BLaER1 treated with 17β-estradiol and CSF1 and Interleukin-3, amounts not matched to agents 10 nM and 100 nM (cell line): ENCODE results near the gene USP40.
A peak's percentile ranks its signal among the peaks of the same experiment; 100 is the strongest.
"Not testable (repeated sequence)": the region's sequence is repeated elsewhere in the genome, so short reads cannot be mapped to it uniquely, and the experiment has no call there.

Experiments
- H3K27ac ChIP-seq, 11 experiments: shearing (Covaris generic); formaldehyde crosslinking; 2 replicates each; pipeline ENCODE4 v1.8.1; 2022
- H3K27me3 ChIP-seq, 11 experiments: shearing (Covaris generic); formaldehyde crosslinking; 2 replicates each; pipeline ENCODE4 v1.8.1; 2022
- H3K36me3 ChIP-seq, 11 experiments: shearing (Covaris generic); formaldehyde crosslinking; 2 replicates each; pipeline ENCODE4 v1.8.1; 2022
- H3K4me1 ChIP-seq, 10 experiments: shearing (Covaris generic); formaldehyde crosslinking; 2 replicates each; pipeline ENCODE4 v1.8.1; 2022
- H3K4me2 ChIP-seq, 11 experiments: shearing (Covaris generic); formaldehyde crosslinking; 2 replicates each; pipeline ENCODE4 v1.8.1; 2022
- H3K4me3 ChIP-seq, 10 experiments: shearing (Covaris generic); formaldehyde crosslinking; 2 replicates each; pipeline ENCODE4 v1.8.1; 2022
- H3K9ac ChIP-seq, 11 experiments: shearing (Covaris generic); formaldehyde crosslinking; 2 replicates each; pipeline ENCODE4 v1.8.1; 2022
- H3K9me3 ChIP-seq, 11 experiments: shearing (Covaris generic); formaldehyde crosslinking; replicated peaks in 1 of 11; 2 replicates each; pipeline ENCODE4 v1.8.1; 2022
- H4K20me1 ChIP-seq, 11 experiments: shearing (Covaris generic); formaldehyde crosslinking; 2 replicates each; pipeline ENCODE4 v1.8.1; 2022
- Cebpa-rat ChIP-seq, 11 experiments: shearing (Covaris generic); IDR thresholded peaks; 2 replicates each; pipeline ENCODE4 v1.8.1; 2022

Gene USP40

DNA sequence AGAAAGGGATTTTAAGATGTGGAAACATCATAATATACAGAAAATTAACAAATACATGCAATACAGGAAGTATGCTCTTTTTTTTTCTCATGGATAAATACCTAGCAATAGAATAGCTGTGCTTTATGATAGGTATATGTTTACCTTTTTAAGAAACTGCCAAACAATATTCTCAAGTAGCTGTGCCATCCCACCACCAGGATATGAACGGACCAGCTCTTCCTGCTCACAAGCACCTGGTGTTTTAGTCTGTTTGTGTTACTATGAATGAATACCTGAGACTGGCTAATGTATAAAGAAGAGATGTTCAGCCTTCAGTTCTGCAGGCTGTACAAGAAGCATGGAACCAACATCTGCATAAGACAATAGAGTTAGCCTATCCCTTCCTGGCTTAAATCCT is 30.9 kb upstream of the USP40 start:
- no peaks in the 10 kb centered on the region for H3K27me3 ChIP-seq
- H3K4me2 ChIP-seq, result no peak overlapping the region
- H4K20me1 ChIP-seq, result no peaks in the 10 kb centered on the region
- H3K27ac ChIP-seq, result no peak overlapping the region
- no peak overlapping the region for H3K9ac ChIP-seq
- peaks cover 0 to 10% (median 4%) of the 10 kb centered on the region in 11 experiments; a peak in 14 of 22 replicates for H3K9me3 ChIP-seq
- peaks cover 7 to 17% (median 11%) of the 10 kb centered on the region in 10 experiments; a peak in 18 of 20 replicates for H3K4me1 ChIP-seq
- no peak overlapping the region for H3K4me3 ChIP-seq
- no peaks in the 10 kb centered on the region for H3K36me3 ChIP-seq
- no peak for TF ChIP-seq Cebpa-rat (IDR thresholded peaks at IDR 0.05)

DNA sequence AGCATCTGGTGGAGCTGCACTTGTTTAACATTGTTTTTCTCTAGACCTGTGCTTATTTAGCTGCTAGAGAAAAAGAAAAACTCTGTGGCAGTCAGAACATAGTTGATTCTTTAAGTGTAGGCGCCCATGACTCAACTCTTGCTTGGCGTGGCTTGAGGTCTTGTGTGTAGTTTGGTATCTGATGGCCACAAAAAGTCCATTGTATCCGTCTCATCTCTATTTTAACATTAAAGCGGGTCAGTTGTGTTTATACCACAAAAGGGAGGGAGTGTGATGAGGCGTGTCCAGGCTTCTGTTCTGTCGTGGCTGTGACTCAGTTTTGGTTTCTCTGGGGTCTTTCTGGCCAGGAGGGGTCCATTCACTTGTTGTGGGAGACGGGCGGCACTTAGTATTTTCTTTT is 26.6 kb upstream of the USP40 start:
- H3K27ac ChIP-seq, result no peak overlapping the region
- no peaks in the 10 kb centered on the region for H3K36me3 ChIP-seq
- H3K4me2 ChIP-seq, result peak overlapping the region in 9 of 11 experiments; percentile 14 to 55 (median 46); a peak in 15 of 22 replicates
- no peak overlapping the region for H3K9ac ChIP-seq
- H3K4me3 ChIP-seq, result no peak overlapping the region
- H4K20me1 ChIP-seq, result no peaks in the 10 kb centered on the region
- peaks cover 0 to 6% (median 0%) of the 10 kb centered on the region in 11 experiments; a peak in 2 of 22 replicates for H3K9me3 ChIP-seq
- no peak for TF ChIP-seq Cebpa-rat (IDR thresholded peaks at IDR 0.05)
- H3K27me3 ChIP-seq, result no peaks in the 10 kb centered on the region
- peaks cover 0 to 14% (median 11%) of the 10 kb centered on the region in 10 experiments; a peak in 14 of 20 replicates for H3K4me1 ChIP-seq

DNA sequence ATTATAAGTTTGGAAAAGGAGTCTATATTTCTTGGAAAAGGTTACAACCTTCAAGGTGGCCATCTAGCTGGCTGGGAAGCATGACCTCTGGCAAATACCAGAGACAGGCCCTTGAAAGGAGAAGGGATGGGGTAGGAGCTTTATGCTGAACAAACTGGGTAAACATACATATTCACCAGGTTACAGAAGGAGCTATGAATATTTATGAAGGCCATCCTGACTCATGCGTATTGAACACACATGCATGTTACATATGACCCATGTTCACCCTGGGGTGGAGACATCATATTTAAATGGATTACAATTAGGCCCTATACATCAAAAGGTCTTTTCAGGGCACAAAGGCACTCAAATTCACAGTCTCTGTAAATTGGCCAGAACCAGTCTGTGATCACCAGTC is 26.1 kb upstream of the USP40 start:
- not testable (repeated sequence) for H4K20me1 ChIP-seq, H3K4me3 ChIP-seq, H3K9me3 ChIP-seq, H3K27ac ChIP-seq, H3K27me3 ChIP-seq, H3K36me3 ChIP-seq, H3K9ac ChIP-seq
- Histone ChIP-seq H3K4me2 (peak overlapping the region in 8 of 11 experiments; percentile 35 to 55 (median 48); a peak in 12 of 22 replicates), H3K4me1 (peaks cover 0 to 14% (median 11%) of the 10 kb centered on the region in 10 experiments; a peak in 14 of 20 replicates)

DNA sequence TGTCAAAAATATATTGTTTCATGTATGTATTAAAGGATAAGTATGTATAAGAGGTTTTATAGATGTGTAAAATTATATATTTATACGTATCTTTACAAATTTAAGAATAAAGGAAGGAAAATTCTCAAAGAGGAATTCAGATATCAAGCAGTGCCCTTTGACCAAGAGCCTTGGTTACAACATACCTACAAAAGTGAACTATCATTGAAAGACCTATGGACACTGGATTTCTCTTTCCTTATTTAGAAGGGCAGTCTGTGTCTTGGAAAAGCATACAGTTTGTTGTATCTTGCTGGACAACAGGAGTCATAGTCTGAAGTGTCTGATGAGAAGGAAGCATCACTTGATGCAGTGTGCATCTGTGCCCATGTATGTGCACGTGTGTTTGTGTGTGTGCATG is 21.8 kb upstream of the USP40 start:
- no peaks in the 10 kb centered on the region for H4K20me1 ChIP-seq
- no peak overlapping the region for H3K27ac ChIP-seq
- TF ChIP-seq Cebpa-rat (IDR thresholded peaks at IDR 0.05), result no peak
- H3K36me3 ChIP-seq, result no peaks in the 10 kb centered on the region
- H3K27me3 ChIP-seq, result no peaks in the 10 kb centered on the region
- no peak overlapping the region for H3K4me3 ChIP-seq
- no peak overlapping the region for H3K9ac ChIP-seq
- no peaks in the 10 kb centered on the region; a peak in 1 of 22 replicates for H3K9me3 ChIP-seq
- no peak overlapping the region for H3K4me2 ChIP-seq
- peaks cover 0 to 8% (median 7%) of the 10 kb centered on the region in 10 experiments; a peak in 14 of 20 replicates for H3K4me1 ChIP-seq

DNA sequence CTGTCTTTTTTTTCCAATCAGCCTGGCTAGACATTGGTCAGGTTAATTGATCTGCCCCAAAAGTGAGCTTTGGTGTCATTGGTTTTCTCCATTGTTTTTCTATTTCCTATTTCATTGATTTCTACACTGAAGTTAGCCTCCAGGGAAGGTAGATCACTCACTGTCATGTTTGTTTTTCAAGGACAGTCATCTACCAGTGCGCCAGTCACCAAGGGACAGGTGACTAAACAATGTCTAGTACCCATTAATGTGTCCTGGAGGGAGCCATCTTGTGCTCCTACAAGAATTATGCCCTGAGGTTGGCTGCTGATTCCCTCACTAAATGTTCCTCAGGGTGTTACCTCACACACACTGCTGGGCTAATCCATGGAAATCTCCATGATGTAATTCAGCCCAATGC is 17.6 kb upstream of the USP40 start:
- no peak overlapping the region for H3K4me3 ChIP-seq

DNA sequence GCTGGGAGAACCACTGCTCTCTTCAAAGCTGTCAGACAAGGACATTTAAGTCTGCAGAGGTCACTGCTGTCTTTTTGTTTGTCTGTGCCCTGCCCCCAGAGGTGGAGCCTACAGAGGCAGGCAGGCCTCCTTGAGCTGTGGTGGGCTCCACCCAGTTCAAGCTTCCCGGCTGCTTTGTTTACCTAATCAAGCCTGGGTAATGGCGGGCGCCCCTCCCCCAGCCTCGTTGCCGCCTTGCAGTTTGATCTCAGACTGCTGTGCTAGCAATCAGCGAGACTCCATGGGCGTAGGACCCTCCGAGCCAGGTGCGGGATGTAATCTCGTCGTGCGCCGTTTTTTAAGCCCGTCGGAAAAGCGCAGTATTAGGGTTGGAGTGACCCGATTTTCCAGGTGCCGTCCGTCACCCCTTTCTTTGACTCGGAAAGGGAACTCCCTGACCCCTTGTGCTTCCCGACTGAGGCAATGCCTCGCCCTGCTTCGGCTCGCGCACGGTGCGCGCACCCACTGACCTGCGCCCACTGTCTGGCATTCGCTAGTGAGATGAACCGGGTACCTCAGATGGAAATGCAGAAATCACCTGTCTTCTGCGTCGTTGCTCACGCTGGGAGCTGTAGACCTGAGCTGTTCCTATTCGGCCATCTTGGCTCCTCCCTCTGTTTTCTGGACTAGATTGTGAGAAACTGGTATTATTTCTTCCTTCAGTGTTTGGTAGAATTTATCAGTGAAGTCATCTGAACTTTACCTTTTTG is 16.8 kb upstream of the USP40 start:
- H3K4me2 ChIP-seq, H3K9ac ChIP-seq, H3K36me3 ChIP-seq, H4K20me1 ChIP-seq, H3K27ac ChIP-seq, H3K9me3 ChIP-seq, H3K4me1 ChIP-seq, H3K4me3 ChIP-seq, H3K27me3 ChIP-seq: not testable (repeated sequence)

More for the DNA sequence above, 17.6 kb upstream of the USP40 start:
- Histone ChIP-seq H3K4me1 (no peaks in the 10 kb centered on the region), H3K9ac (no peak overlapping the region), H3K27me3 (no peaks in the 10 kb centered on the region), H3K4me2 (no peak overlapping the region), H4K20me1 (no peaks in the 10 kb centered on the region), H3K27ac (no peak overlapping the region), H3K9me3 (no peaks in the 10 kb centered on the region; a peak in 1 of 22 replicates), H3K36me3 (no peaks in the 10 kb centered on the region)
- no peak for TF ChIP-seq Cebpa-rat (IDR thresholded peaks at IDR 0.05)

DNA sequence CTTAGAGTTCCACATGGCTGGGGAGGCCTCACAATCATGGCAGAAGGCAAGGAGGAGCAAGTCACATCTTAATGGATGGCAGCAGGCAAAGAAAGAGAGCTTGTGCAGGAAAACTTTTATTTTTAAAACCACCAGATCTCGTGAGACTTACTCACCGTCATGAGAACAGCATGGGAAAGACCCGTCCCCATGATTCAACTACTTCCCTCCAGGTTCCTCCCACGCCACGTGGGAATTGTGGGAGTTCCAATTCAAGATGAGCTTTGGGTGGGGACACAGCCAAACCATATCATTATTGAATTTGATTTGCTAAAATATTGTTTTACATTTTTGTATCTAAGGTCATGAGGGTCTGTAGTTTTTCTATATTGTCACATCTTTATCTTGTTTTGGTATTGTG is 10.8 kb upstream of the USP40 start:
- not testable (repeated sequence) for H3K36me3 ChIP-seq, H3K27ac ChIP-seq

DNA sequence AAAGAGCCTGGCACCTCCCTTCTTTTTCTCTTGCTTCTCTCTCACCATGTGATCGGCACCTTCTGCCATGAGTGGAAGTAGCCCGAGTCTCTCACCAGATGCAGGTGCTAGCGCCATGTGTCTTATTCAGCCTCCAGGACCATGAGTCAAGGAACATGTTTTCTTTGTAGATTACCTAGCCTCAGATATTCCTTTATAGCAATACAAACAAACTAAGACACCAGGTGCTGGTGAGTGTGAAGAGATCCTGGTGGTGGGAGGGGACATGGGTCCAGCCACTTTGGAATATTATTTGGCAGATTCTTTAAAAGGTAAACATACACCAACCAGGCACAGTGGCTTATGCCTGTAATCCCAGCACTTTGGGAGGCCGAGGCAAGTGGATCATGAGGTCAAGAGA is 5.9 kb upstream of the USP40 start:
- H3K4me2 ChIP-seq, result no peak overlapping the region
- no peak overlapping the region for H3K4me3 ChIP-seq
- H3K9me3 ChIP-seq, result peaks cover 0 to 18% (median 11%) of the 10 kb centered on the region in 11 experiments; a peak in 12 of 22 replicates
- H4K20me1 ChIP-seq, result no peaks in the 10 kb centered on the region
- no peaks in the 10 kb centered on the region for H3K36me3 ChIP-seq
- H3K27me3 ChIP-seq, result no peaks in the 10 kb centered on the region
- no peak overlapping the region for H3K27ac ChIP-seq
- H3K4me1 ChIP-seq, result no peaks in the 10 kb centered on the region
- no peak for TF ChIP-seq Cebpa-rat (IDR thresholded peaks at IDR 0.05)
- H3K9ac ChIP-seq, result no peak overlapping the region

More for the DNA sequence above, 10.8 kb upstream of the USP40 start:
- H4K20me1 ChIP-seq, H3K4me1 ChIP-seq, H3K4me2 ChIP-seq, H3K4me3 ChIP-seq, H3K27me3 ChIP-seq, H3K9ac ChIP-seq: not testable (repeated sequence)
- H3K9me3 ChIP-seq, result peaks cover 0 to 18% (median 11%) of the 10 kb centered on the region in 11 experiments; a peak in 12 of 22 replicates

DNA sequence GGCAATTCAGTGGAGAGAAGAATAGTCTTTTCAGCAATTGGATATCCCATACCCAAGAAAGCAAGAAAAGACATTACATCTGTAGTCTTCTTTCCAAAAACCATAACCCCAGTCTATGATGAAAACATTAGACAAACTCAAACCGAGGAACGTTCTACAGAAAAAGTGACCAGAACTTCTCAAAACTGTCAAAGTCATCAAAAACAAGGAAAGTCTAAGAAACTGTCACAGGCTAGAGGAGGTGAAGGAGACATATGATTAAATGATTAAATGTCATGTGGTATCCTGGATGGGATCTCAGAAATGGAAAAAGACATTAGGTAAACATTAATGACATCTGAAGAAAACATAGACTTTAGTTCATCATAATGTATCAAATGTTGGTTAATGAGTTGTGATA is 4.9 kb upstream of the USP40 start:
- H3K4me3 ChIP-seq, result no peak overlapping the region
- no peak overlapping the region for H3K4me2 ChIP-seq
- TF ChIP-seq Cebpa-rat (IDR thresholded peaks at IDR 0.05), result no peak
- H3K4me1 ChIP-seq, result no peaks in the 10 kb centered on the region
- H3K36me3 ChIP-seq, result no peaks in the 10 kb centered on the region
- no peak overlapping the region for H3K9ac ChIP-seq
- H3K9me3 ChIP-seq, result peaks cover 0 to 13% (median 7%) of the 10 kb centered on the region in 11 experiments; a peak in 12 of 22 replicates
- H4K20me1 ChIP-seq, result no peaks in the 10 kb centered on the region
- H3K27ac ChIP-seq, result no peak overlapping the region
- H3K27me3 ChIP-seq, result no peaks in the 10 kb centered on the region

DNA sequence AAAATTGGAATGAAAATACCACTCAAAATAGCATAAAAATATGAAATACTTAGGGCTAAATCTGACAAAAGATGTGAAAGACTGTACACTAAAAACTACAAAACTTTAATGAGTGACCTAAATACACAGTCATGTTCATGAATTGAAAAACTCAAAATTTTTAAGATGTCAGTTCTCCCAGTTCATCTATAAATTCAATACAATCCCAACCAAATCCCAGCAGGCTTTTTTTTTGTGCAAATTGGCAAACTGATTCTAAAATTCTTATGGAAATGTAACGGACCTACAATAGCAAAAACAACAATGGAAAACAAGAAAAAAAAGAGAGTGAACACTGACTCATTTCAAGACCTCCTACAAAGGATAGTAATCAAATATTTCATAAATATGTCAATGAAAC is 4.4 kb upstream of the USP40 start:
- Histone ChIP-seq H3K27me3 (no peaks in the 10 kb centered on the region), H3K4me2 (no peak overlapping the region), H3K9me3 (peaks cover 0 to 9% (median 3%) of the 10 kb centered on the region in 11 experiments; a peak in 9 of 22 replicates)

More for the DNA sequence above, 4.4 kb upstream of the USP40 start:
- no peak for TF ChIP-seq Cebpa-rat (IDR thresholded peaks at IDR 0.05)
- Histone ChIP-seq H3K9ac (no peak overlapping the region), H4K20me1 (no peaks in the 10 kb centered on the region), H3K4me3 (no peak overlapping the region), H3K4me1 (0 out of 20 replicates have a peak, but pooled peaks cover 0 to 3% (median 0%) of the 10 kb centered on the region in 10 experiments), H3K27ac (no peak overlapping the region), H3K36me3 (no peaks in the 10 kb centered on the region)
